HEK293T (cell line): ENCODE data around the gene SAXO1.
A peak's percentile ranks its signal among the peaks of the same experiment; 100 is the strongest.

Source experiments
- CTCF ChIA-PET: fragments of 350-600 bp; formaldehyde crosslinking; extraction: SDS; loops from one replicate; lab custom pipeline; 2021; ENCODE audit warnings: antibody characterized with exemption, inconsistent platforms; lab: Yijun Ruan, JAX
- POLR2A ChIA-PET: fragments of 350-600 bp; formaldehyde crosslinking; extraction: SDS; loops from one replicate; lab custom pipeline; 2020; ENCODE audit warnings: antibody characterized with exemption, inconsistent platforms; lab: Yijun Ruan, JAX
- DNase-seq: peaks from one replicate; pipeline ENCODE4 v3.0.0; 2012; ENCODE audit warnings: mixed read lengths; ENCODE audit errors: extremely low spot score
- ARNT ChIP-seq: fragments of 450-650 bp; IDR thresholded peaks from 2 replicates; pipeline ENCODE4 v1.6.1; 2017; ENCODE audit warnings: mild to moderate bottlenecking
- BHLHE40 ChIP-seq: fragments of 450-650 bp; IDR thresholded peaks from 2 replicates; pipeline ENCODE4 v1.6.1; 2016; ENCODE audit warnings: mild to moderate bottlenecking, moderate library complexity, borderline replicate concordance
- CTBP1 ChIP-seq: fragments of 450-650 bp; IDR thresholded peaks from 2 replicates; pipeline ENCODE4 v1.6.1; 2016; ENCODE audit warnings: borderline replicate concordance
- ELF4 ChIP-seq: fragments of 450-650 bp; IDR thresholded peaks from 2 replicates; pipeline ENCODE4 v1.6.1; 2017; ENCODE audit warnings: antibody characterized with exemption
- FOXA1 ChIP-seq: fragments of 450-650 bp; IDR thresholded peaks from 2 replicates; pipeline ENCODE4 v1.6.1; 2016; ENCODE audit warnings: mild to moderate bottlenecking
- FOXK2 ChIP-seq: fragments of 450-650 bp; IDR thresholded peaks from 2 replicates; pipeline ENCODE4 v1.6.1; 2016; ENCODE audit warnings: mild to moderate bottlenecking
- FOXM1 ChIP-seq: fragments of 450-650 bp; IDR thresholded peaks from 2 replicates; pipeline ENCODE4 v1.6.1; 2017; ENCODE audit warnings: mild to moderate bottlenecking, borderline replicate concordance
- HDGF ChIP-seq: fragments of 450-650 bp; IDR thresholded peaks from 2 replicates; pipeline ENCODE4 v1.6.1; 2017; ENCODE audit warnings: antibody characterized with exemption, borderline replicate concordance
- L3MBTL2 ChIP-seq: fragments of 450-650 bp; conservative IDR thresholded peaks from 2 replicates; pipeline ENCODE4 v1.6.1; 2016; ENCODE audit warnings: mild to moderate bottlenecking
- LEF1 ChIP-seq: fragments of 450-650 bp; IDR thresholded peaks from 2 replicates; pipeline ENCODE4 v1.6.1; 2017; ENCODE audit warnings: mild to moderate bottlenecking, borderline replicate concordance
- NFRKB ChIP-seq: fragments of 450-650 bp; IDR thresholded peaks from 2 replicates; pipeline ENCODE4 v1.6.1; 2016; ENCODE audit warnings: mild to moderate bottlenecking, moderate library complexity
- PKNOX1 ChIP-seq: fragments of 450-650 bp; IDR thresholded peaks from 2 replicates; pipeline ENCODE4 v1.6.1; 2016
- SP1 ChIP-seq: fragments of 450-650 bp; IDR thresholded peaks from 2 replicates; pipeline ENCODE4 v1.6.1; 2017
- SUZ12 ChIP-seq: fragments of 450-650 bp; IDR thresholded peaks from 2 replicates; pipeline ENCODE4 v1.6.1; 2016; ENCODE audit warnings: mild to moderate bottlenecking
- TARDBP ChIP-seq: fragments of 450-650 bp; IDR thresholded peaks from 2 replicates; pipeline ENCODE4 v1.6.1; 2016
- ZNF384 ChIP-seq: fragments of 450-650 bp; IDR thresholded peaks from 2 replicates; pipeline ENCODE4 v1.6.1; 2016

Gene SAXO1

GRCh38 chr9:18976221-18976708 is 56.7 kb downstream of the SAXO1 start:
- no peak for DNase-seq
- ChIA-PET CTCF (no interaction called here), POLR2A (interaction anchor here (1.0 kb wide), 1 partner anchor 19 kb away, joined by 3 read pairs; no protein-coding TSS in a partner anchor)
- TF ChIP-seq ZNF384 (no peak), SUZ12 (no peak), LEF1 (peak; percentile 69; the same call in 1 of the 2 replicates), FOXM1 (0 out of 2 replicates have a peak, but pooled peaks have one; percentile 62), ARNT (no peak)

- DNase-seq: no peak
- no peak for TF ChIP-seq SUZ12
- TF ChIP-seq FOXA1: no peak
- TF ChIP-seq L3MBTL2: no peak
- TF ChIP-seq PKNOX1: no peak
- TF ChIP-seq TARDBP: no peak
- no peak for TF ChIP-seq ELF4
- POLR2A ChIA-PET: no interaction called here
- CTCF ChIA-PET: no interaction called here
These were observed 59.7 kb downstream of the SAXO1 start for GRCh38 chr9:18973348-18973747.

GRCh38 chr9:18972675-18973074 is 60.3 kb downstream of the SAXO1 start:
- CTCF ChIA-PET: no interaction called here
- DNase-seq: no peak
- POLR2A ChIA-PET: no interaction called here
- TF ChIP-seq ARNT (no peak), HDGF (no peak), SP1 (no peak)

- CTCF ChIA-PET: no interaction called here
- DNase-seq: no peak
- TF ChIP-seq SUZ12: no peak
- no peak for TF ChIP-seq SP1
- no peak for TF ChIP-seq NFRKB
- TF ChIP-seq FOXA1: no peak
- TF ChIP-seq ARNT: no peak
- no peak for TF ChIP-seq CTBP1
- no peak for TF ChIP-seq FOXK2
- TF ChIP-seq HDGF: no peak
- TF ChIP-seq ZNF384: no peak
- TF ChIP-seq LEF1: no peak
- POLR2A ChIA-PET: no interaction called here
These were observed 61.1 kb downstream of the SAXO1 start for GRCh38 chr9:18971909-18972308.

- no peak for TF ChIP-seq HDGF
- no peak for TF ChIP-seq ARNT
- TF ChIP-seq ELF4: no peak
- TF ChIP-seq LEF1: no peak
- TF ChIP-seq CTBP1: no peak
- no peak for TF ChIP-seq FOXA1
- TF ChIP-seq PKNOX1: no peak
- no peak for TF ChIP-seq ZNF384
These were observed 61.6 kb downstream of the SAXO1 start for GRCh38 chr9:18971404-18971803.

GRCh38 chr9:18970393-18970792 is 62.6 kb downstream of the SAXO1 start:
- CTCF ChIA-PET: no interaction called here
- POLR2A ChIA-PET: no interaction called here
- no peak for DNase-seq
- no peak for TF ChIP-seq FOXA1
- no peak for TF ChIP-seq SUZ12
- TF ChIP-seq ARNT: no peak
- TF ChIP-seq ZNF384: no peak
- TF ChIP-seq L3MBTL2: no peak
- TF ChIP-seq FOXK2: no peak
- no peak for TF ChIP-seq PKNOX1
- no peak for TF ChIP-seq TARDBP
- TF ChIP-seq LEF1: no peak
- no peak for TF ChIP-seq ELF4
- no peak for TF ChIP-seq SP1
- no peak for TF ChIP-seq BHLHE40
- no peak for TF ChIP-seq FOXM1
- no peak for TF ChIP-seq NFRKB
- no peak for TF ChIP-seq HDGF
- no peak for TF ChIP-seq CTBP1

More at GRCh38 chr9:18971404-18971803, 61.6 kb downstream of the SAXO1 start:
- CTCF ChIA-PET: no interaction called here
- DNase-seq: no peak
- POLR2A ChIA-PET: no interaction called here

- POLR2A ChIA-PET: no interaction called here
- DNase-seq: no peak
- TF ChIP-seq L3MBTL2 (no peak), BHLHE40 (no peak), LEF1 (no peak), FOXM1 (no peak), NFRKB (no peak), ARNT (no peak), PKNOX1 (no peak), ELF4 (no peak), FOXK2 (no peak), HDGF (no peak), CTBP1 (no peak), TARDBP (no peak), FOXA1 (no peak)
- CTCF ChIA-PET: no interaction called here
These were observed 63.9 kb downstream of the SAXO1 start for GRCh38 chr9:18969128-18969527.
